ENCODE data around the gene TMCO2. TPM values are rescaled to one million over a fixed set of nuclear protein-coding genes. Genes with fewer than 3 reads are reported as not detected.

TMCO2 gene
- total RNA-seq, 4 donors from 2014 or later: not detected

DNA sequence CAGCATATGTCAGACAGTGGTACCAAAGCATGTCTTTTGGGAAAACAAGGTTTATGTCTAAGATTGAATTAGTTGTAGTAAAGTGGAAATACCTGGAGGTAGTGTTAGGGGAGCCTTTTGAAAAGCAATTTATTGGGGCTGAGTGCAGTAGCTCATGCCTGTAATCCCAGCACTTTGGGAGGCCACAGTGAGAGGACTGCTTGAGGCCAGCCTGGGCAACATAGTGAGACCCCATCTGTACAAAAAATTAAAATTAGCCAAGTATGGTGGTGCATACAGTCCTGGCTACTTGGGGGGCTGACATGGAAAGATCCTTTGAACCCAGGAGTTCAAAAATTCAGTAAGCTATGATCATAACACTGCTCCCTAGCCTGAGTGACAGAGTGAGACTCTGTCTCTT lies 17.6 kb downstream of the TMCO2 start:
- Histone ChIP-seq H3K4me3 (no peak overlapping the region), H3K4me1 (peaks cover 0 to 4% (median 2%) of the 10 kb centered on the region in 4 donors), H3K36me3 (peaks cover 0 to 55% (median 24%) of the 10 kb centered on the region in 4 donors), H3K27me3 (no peaks in the 10 kb centered on the region), H3K9me3 (no peaks in the 10 kb centered on the region), H3K27ac (no peak overlapping the region)
- TF ChIP-seq POLR2A (IDR thresholded peaks at IDR 0.05) (no peak), EP300 (IDR thresholded peaks at IDR 0.05; ENCODE audit: low read depth) (no peak), POLR2AphosphoS5 (IDR thresholded peaks at IDR 0.05) (no peak)
- TF ChIP-seq, protein P1, sequence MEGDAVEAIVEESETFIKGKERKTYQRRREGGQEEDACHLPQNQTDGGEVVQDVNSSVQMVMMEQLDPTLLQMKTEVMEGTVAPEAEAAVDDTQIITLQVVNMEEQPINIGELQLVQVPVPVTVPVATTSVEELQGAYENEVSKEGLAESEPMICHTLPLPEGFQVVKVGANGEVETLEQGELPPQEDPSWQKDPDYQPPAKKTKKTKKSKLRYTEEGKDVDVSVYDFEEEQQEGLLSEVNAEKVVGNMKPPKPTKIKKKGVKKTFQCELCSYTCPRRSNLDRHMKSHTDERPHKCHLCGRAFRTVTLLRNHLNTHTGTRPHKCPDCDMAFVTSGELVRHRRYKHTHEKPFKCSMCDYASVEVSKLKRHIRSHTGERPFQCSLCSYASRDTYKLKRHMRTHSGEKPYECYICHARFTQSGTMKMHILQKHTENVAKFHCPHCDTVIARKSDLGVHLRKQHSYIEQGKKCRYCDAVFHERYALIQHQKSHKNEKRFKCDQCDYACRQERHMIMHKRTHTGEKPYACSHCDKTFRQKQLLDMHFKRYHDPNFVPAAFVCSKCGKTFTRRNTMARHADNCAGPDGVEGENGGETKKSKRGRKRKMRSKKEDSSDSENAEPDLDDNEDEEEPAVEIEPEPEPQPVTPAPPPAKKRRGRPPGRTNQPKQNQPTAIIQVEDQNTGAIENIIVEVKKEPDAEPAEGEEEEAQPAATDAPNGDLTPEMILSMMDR (IDR thresholded peaks at IDR 0.05): no peak
- in situ Hi-C loops (cut with MboI; ENCODE audit: low pct_ligation_motif_present in 1 of 4, low pct_unique_long_range_greater_than_20kb in 1 of 4, low sequenced_read_pairs in 3 of 4) (no loop called here), intact Hi-C loops (cut with DNase I; ENCODE audit: low total_unique reads) (no loop called here)
- DNase-seq: no peak

DNA sequence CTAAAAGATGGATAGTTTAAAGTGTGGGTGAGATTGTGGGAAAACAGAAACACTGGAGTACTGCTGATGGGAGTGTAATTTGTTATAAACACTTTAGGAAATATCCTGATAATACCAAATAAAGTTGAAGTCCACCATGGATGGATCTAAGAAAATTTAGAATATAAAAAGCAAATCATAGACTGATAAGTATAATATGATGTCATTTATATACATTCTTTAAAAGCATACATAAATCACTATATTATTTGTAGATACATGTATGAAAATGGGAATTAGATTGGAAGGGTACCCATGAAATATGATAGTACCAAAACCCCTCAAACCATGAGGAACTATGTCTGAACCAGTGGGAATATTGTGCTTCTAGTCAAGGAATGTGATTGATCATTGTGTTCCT lies 18.2 kb downstream of the TMCO2 start:
- in situ Hi-C loops (cut with MboI; ENCODE audit: low pct_ligation_motif_present in 1 of 4, low pct_unique_long_range_greater_than_20kb in 1 of 4, low sequenced_read_pairs in 3 of 4): no loop called here
- peaks cover 0 to 56% (median 26%) of the 10 kb centered on the region in 4 donors for H3K36me3 ChIP-seq
- TF ChIP-seq POLR2A (IDR thresholded peaks at IDR 0.05): no peak
- TF ChIP-seq, protein P1 (IDR thresholded peaks at IDR 0.05): no peak
- no peak for TF ChIP-seq POLR2AphosphoS5 (IDR thresholded peaks at IDR 0.05)
- TF ChIP-seq EP300 (IDR thresholded peaks at IDR 0.05; ENCODE audit: low read depth): no peak
- DNase-seq: no peak
- no peak overlapping the region for H3K27ac ChIP-seq
- intact Hi-C loops (cut with DNase I; ENCODE audit: low total_unique reads): no loop called here
- peaks cover 0 to 3% (median 1%) of the 10 kb centered on the region in 4 donors for H3K4me1 ChIP-seq
- no peak overlapping the region for H3K4me3 ChIP-seq
- H3K27me3 ChIP-seq: no peaks in the 10 kb centered on the region
- no peaks in the 10 kb centered on the region for H3K9me3 ChIP-seq

DNA sequence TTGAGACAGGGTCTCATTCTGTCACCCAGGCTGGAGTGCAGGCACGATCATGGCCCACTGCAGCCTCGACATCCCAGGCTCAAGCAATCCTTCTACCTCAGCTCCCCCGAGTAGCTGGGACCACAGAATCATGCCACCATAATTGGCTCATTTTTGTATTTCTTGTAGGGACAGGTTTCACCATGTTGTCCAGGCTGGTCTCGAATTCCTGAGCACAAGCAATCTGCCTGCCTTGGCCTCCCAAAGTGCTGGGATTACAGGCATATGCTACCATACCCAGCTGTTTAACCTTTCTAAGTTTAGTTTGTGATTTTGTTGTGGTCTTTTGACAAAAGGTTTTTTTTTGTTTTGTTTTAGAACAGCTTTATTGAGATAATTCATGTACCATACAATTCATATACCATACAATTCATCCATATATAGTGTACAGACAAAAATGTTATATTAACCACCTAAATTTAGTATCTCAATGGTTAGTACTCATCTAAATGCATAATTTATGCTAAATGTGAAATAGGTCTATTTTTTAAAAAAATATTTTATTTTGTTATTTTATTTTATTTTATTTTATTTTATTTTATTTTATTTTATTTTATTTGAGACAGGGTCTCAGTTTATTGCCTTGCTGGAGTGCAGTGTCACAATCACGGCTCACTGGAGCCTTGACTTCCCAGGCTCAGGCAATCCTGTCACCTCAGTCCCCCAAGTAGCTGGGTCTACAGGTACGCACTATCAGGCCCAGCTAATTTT lies 19.2 kb downstream of the TMCO2 start:
- peak overlapping the region; percentile 29 to 68 (median 47) for H3K27ac ChIP-seq
- WGBS, 2 donors (ENCODE audit: low coverage in 1 of 2): 94% methylated on average over 6 of the region's 6 CpGs; no CpG with 5 or more reads in 1 of the 2 donors
- no peak overlapping the region for H3K4me3 ChIP-seq

DNA sequence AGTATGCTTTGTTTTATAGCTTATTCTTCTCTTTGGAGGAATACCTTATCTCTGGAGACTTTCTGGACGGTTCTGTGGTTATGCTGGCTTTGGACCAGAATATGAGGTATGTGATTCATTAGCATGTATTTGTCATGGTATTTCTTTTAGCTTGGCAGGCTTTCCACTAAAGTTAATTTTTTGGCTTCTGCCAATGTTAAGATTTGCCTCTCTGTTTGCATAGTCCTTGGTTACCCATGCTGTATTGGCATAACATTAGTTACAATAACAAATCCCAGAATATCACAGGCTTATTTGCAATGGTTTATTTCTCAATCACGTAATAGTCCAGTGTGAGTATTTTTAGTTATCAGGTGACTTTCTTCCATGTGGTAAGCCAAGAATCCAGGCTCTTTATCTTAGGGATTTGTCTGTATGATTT lies 20.0 kb downstream of the TMCO2 start:
- DNase-seq: no peak
- Histone ChIP-seq H3K4me3 (no peak overlapping the region), H3K27me3 (no peaks in the 10 kb centered on the region), H3K4me1 (peaks cover 0 to 3% (median 1%) of the 10 kb centered on the region in 4 donors), H3K9me3 (no peaks in the 10 kb centered on the region), H3K27ac (peak overlapping the region; percentile 29 to 68 (median 47)), H3K36me3 (peaks cover 0 to 58% (median 18%) of the 10 kb centered on the region in 4 donors)
- intact Hi-C loops (cut with DNase I; ENCODE audit: low total_unique reads): no loop called here
- in situ Hi-C loops (cut with MboI; ENCODE audit: low pct_ligation_motif_present in 1 of 4, low pct_unique_long_range_greater_than_20kb in 1 of 4, low sequenced_read_pairs in 3 of 4): no loop called here
- WGBS, 2 donors (ENCODE audit: low coverage in 1 of 2): 64 to 75% methylated on average over 2 of the region's 2 CpGs
- TF ChIP-seq POLR2A (IDR thresholded peaks at IDR 0.05): no peak
- TF ChIP-seq POLR2AphosphoS5 (IDR thresholded peaks at IDR 0.05): peak in 2 of 3 donors; percentile 7 to 11
- no peak for TF ChIP-seq EP300 (IDR thresholded peaks at IDR 0.05; ENCODE audit: low read depth)

More for the DNA sequence above, 19.2 kb downstream of the TMCO2 start:
- peaks cover 0 to 3% (median 1%) of the 10 kb centered on the region in 4 donors for H3K4me1 ChIP-seq
- no peak for DNase-seq
- H3K27me3 ChIP-seq: no peaks in the 10 kb centered on the region
- TF ChIP-seq EP300 (IDR thresholded peaks at IDR 0.05; ENCODE audit: low read depth): no peak
- TF ChIP-seq, protein P1 (IDR thresholded peaks at IDR 0.05): no peak
- TF ChIP-seq POLR2AphosphoS5 (IDR thresholded peaks at IDR 0.05): no peak
- no peak for TF ChIP-seq POLR2A (IDR thresholded peaks at IDR 0.05)
- peaks cover 0 to 57% (median 22%) of the 10 kb centered on the region in 4 donors for H3K36me3 ChIP-seq
- H3K9me3 ChIP-seq: no peaks in the 10 kb centered on the region
- intact Hi-C loops (cut with DNase I; ENCODE audit: low total_unique reads): no loop called here
- in situ Hi-C loops (cut with MboI; ENCODE audit: low pct_ligation_motif_present in 1 of 4, low pct_unique_long_range_greater_than_20kb in 1 of 4, low sequenced_read_pairs in 3 of 4): no loop called here
